ENCODE results near the gene SOS1. TPM values are rescaled to one million over a fixed set of nuclear protein-coding genes. Genes with fewer than 3 reads are reported as not detected.
"Not testable (repeated sequence)": the region's sequence is repeated elsewhere in the genome, so short reads cannot be mapped to it uniquely, and the experiment has no call there.

The SOS1 gene
- total and polyA plus RNA-seq, 4 donors: 4.2 to 16.4 (median 7.2) TPM

GRCh38 chr2:39158351-39158750, 37.5 kb upstream of the SOS1 start:
- H3K4me3 ChIP-seq (ENCODE audit: low read depth in 1 of 3, low read length in 3 of 3): no peak overlapping the region
- peaks cover 0 to 1% (median 0%) of the 10 kb centered on the region in 4 donors for H3K4me1 ChIP-seq (ENCODE audit: control insufficient read depth in 4 of 4, insufficient read depth in 4 of 4, low read length in 3 of 4)
- H3K9ac ChIP-seq (ENCODE audit: low read depth in 1 of 2, low read length in 2 of 2): no peak overlapping the region
- no peak for DNase-seq (ENCODE audit: low spot score)
- 96% methylated on average over 4 of the region's 4 CpGs for WGBS
- H3K27ac ChIP-seq (ENCODE audit: low read depth in 1 of 2, low read length in 2 of 2): no peak overlapping the region
- no peaks in the 10 kb centered on the region for H3K27me3 ChIP-seq (ENCODE audit: control insufficient read depth in 4 of 4, insufficient read depth in 4 of 4, low read length in 3 of 4)
- TF ChIP-seq TAF1 (conservative IDR thresholded peaks at IDR 0.05) (no peak), FOXA1 (IDR thresholded peaks at IDR 0.05) (no peak), ATF3 (IDR thresholded peaks at IDR 0.05) (no peak), SP1 (IDR thresholded peaks at IDR 0.05) (no peak)
- TF ChIP-seq, protein P1, sequence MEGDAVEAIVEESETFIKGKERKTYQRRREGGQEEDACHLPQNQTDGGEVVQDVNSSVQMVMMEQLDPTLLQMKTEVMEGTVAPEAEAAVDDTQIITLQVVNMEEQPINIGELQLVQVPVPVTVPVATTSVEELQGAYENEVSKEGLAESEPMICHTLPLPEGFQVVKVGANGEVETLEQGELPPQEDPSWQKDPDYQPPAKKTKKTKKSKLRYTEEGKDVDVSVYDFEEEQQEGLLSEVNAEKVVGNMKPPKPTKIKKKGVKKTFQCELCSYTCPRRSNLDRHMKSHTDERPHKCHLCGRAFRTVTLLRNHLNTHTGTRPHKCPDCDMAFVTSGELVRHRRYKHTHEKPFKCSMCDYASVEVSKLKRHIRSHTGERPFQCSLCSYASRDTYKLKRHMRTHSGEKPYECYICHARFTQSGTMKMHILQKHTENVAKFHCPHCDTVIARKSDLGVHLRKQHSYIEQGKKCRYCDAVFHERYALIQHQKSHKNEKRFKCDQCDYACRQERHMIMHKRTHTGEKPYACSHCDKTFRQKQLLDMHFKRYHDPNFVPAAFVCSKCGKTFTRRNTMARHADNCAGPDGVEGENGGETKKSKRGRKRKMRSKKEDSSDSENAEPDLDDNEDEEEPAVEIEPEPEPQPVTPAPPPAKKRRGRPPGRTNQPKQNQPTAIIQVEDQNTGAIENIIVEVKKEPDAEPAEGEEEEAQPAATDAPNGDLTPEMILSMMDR (IDR thresholded peaks at IDR 0.05; ENCODE audit: low read depth, low read length, missing input control): no peak
- no peaks in the 10 kb centered on the region for H3K36me3 ChIP-seq (ENCODE audit: control insufficient read depth in 4 of 4, insufficient read depth in 3 of 4, low read depth in 1 of 4, low read length in 3 of 4)
- no peaks in the 10 kb centered on the region for H3K9me3 ChIP-seq (ENCODE audit: control insufficient read depth in 4 of 4, low read length in 3 of 4)

- TF ChIP-seq GABPA (IDR thresholded peaks at IDR 0.05 in 1 of 2, conservative IDR thresholded peaks at IDR 0.05 in 1 of 2) (no peak), REST (IDR thresholded peaks at IDR 0.05) (no peak), SP1 (IDR thresholded peaks at IDR 0.05) (no peak), EGR1 (IDR thresholded peaks at IDR 0.05; ENCODE audit: low read depth in 2 of 2) (no peak)
- TF ChIP-seq, protein P1 (IDR thresholded peaks at IDR 0.05; ENCODE audit: low read depth, low read length, missing input control): no peak
- Histone ChIP-seq H3K27me3 (ENCODE audit: control insufficient read depth in 4 of 4, insufficient read depth in 4 of 4, low read length in 3 of 4) (no peaks in the 10 kb centered on the region), H3K4me3 (ENCODE audit: low read depth in 1 of 3, low read length in 3 of 3) (no peak overlapping the region), H3K4me1 (ENCODE audit: control insufficient read depth in 4 of 4, insufficient read depth in 4 of 4, low read length in 3 of 4) (peaks cover 0 to 1% (median 0%) of the 10 kb centered on the region in 4 donors), H3K36me3 (ENCODE audit: control insufficient read depth in 4 of 4, insufficient read depth in 3 of 4, low read depth in 1 of 4, low read length in 3 of 4) (no peaks in the 10 kb centered on the region), H3K9ac (ENCODE audit: low read depth in 1 of 2, low read length in 2 of 2) (no peak overlapping the region), H3K27ac (ENCODE audit: low read depth in 1 of 2, low read length in 2 of 2) (no peak overlapping the region), H3K9me3 (ENCODE audit: control insufficient read depth in 4 of 4, low read length in 3 of 4) (no peaks in the 10 kb centered on the region)
- DNase-seq (ENCODE audit: low spot score): no peak
- 92% methylated on average over 6 of the region's 6 CpGs for WGBS
Measured at GRCh38 chr2:39156846-39157245, 36.0 kb upstream of the SOS1 start.

GRCh38 chr2:39156107-39156506, 35.3 kb upstream of the SOS1 start:
- no peak for DNase-seq (ENCODE audit: low spot score)
- H3K9me3 ChIP-seq (ENCODE audit: control insufficient read depth in 4 of 4, low read length in 3 of 4): no peaks in the 10 kb centered on the region
- no peaks in the 10 kb centered on the region for H3K27me3 ChIP-seq (ENCODE audit: control insufficient read depth in 4 of 4, insufficient read depth in 4 of 4, low read length in 3 of 4)
- H3K4me3 ChIP-seq (ENCODE audit: low read depth in 1 of 3, low read length in 3 of 3): no peak overlapping the region
- no peaks in the 10 kb centered on the region for H3K36me3 ChIP-seq (ENCODE audit: control insufficient read depth in 4 of 4, insufficient read depth in 3 of 4, low read depth in 1 of 4, low read length in 3 of 4)
- no peak overlapping the region for H3K9ac ChIP-seq (ENCODE audit: low read depth in 1 of 2, low read length in 2 of 2)
- H3K4me1 ChIP-seq (ENCODE audit: control insufficient read depth in 4 of 4, insufficient read depth in 4 of 4, low read length in 3 of 4): peaks cover 0 to 1% (median 0%) of the 10 kb centered on the region in 4 donors
- no peak overlapping the region for H3K27ac ChIP-seq (ENCODE audit: low read depth in 1 of 2, low read length in 2 of 2)
- TF ChIP-seq NR2F2 (IDR thresholded peaks at IDR 0.05) (no peak), FOXA2 (IDR thresholded peaks at IDR 0.05) (no peak), JUND (IDR thresholded peaks at IDR 0.05) (no peak), HNF4G (IDR thresholded peaks at IDR 0.05) (no peak), HNF4A (conservative IDR thresholded peaks at IDR 0.05) (no peak), GABPA (IDR thresholded peaks at IDR 0.05 in 1 of 2, conservative IDR thresholded peaks at IDR 0.05 in 1 of 2) (no peak)

- not testable (repeated sequence) for DNase-seq (ENCODE audit: low spot score); H3K27me3 ChIP-seq (ENCODE audit: control insufficient read depth in 4 of 4, insufficient read depth in 4 of 4, low read length in 3 of 4); H3K9ac ChIP-seq (ENCODE audit: low read depth in 1 of 2, low read length in 2 of 2); H3K4me3 ChIP-seq (ENCODE audit: low read depth in 1 of 3, low read length in 3 of 3); H3K9me3 ChIP-seq (ENCODE audit: control insufficient read depth in 4 of 4, low read length in 3 of 4); H3K36me3 ChIP-seq (ENCODE audit: control insufficient read depth in 4 of 4, insufficient read depth in 3 of 4, low read depth in 1 of 4, low read length in 3 of 4); H3K27ac ChIP-seq (ENCODE audit: low read depth in 1 of 2, low read length in 2 of 2); H3K4me1 ChIP-seq (ENCODE audit: control insufficient read depth in 4 of 4, insufficient read depth in 4 of 4, low read length in 3 of 4)
- 95% methylated on average over 4 of the region's 4 CpGs for WGBS
Measured at GRCh38 chr2:39155573-39155972, 34.7 kb upstream of the SOS1 start.
